Vagina (tissue), 2 donors: Measurements from ENCODE around the gene LRRC27.

Source experiments
- POLR2A ChIP-seq, 2 donors: fragments of 450-650 bp; IDR thresholded peaks; one replicate each; pipeline ENCODE4 v1.6.1; 2017; ENCODE audit warnings: antibody characterized with exemption in 2 of 2, mild to moderate bottlenecking in 2 of 2, moderate library complexity in 2 of 2
- TF ChIP-seq, protein P1 (sequence below), 3 experiments: fragments of 450-650 bp in 2 of 3; fragments of 200-600 bp in 1 of 3; sonication (generic) in 1 of 3; IDR thresholded peaks; one replicate each; pipeline ENCODE4 v1.5.1; 2017 to 2019; ENCODE audit warnings: antibody characterized with exemption in 3 of 3, mild to moderate bottlenecking in 2 of 3, moderate library complexity in 2 of 3

DNA sequence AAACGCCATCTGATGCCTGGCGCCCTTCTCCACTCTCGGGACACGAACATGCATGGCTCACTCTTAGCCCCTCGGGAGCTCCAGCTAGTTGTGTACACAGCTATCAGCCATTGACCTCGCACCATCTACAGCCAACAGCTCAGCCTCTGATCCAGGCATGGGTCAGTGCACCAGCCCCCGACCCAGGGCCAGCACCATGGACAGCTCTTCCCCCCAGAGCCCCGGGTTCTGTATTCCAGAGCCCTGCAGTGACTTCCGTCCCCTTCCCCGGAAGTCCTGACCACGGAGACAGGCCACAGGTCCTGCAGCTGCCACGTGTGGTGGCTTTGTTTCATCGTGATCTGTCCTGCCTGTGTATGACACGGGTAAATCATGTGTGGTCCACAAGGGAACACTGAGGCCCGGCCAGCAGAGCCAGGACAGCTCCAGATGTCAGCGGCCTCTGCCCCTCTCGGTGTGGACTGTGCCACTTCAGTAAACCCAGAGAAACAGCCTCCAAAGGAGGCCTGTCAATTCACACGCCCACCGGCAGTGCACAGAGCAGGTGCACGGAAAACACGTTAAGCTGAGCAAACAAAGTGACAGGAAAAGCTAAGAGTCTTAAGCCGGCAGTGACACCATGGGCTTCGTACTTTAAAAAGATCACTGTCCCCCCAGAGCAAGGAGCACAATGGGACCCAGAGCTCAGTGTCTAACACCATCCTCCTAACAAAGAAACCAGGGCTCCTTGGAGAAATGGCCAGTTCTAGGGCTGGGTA is 37.3 kb upstream of the LRRC27 start:
- TF ChIP-seq, protein P1, sequence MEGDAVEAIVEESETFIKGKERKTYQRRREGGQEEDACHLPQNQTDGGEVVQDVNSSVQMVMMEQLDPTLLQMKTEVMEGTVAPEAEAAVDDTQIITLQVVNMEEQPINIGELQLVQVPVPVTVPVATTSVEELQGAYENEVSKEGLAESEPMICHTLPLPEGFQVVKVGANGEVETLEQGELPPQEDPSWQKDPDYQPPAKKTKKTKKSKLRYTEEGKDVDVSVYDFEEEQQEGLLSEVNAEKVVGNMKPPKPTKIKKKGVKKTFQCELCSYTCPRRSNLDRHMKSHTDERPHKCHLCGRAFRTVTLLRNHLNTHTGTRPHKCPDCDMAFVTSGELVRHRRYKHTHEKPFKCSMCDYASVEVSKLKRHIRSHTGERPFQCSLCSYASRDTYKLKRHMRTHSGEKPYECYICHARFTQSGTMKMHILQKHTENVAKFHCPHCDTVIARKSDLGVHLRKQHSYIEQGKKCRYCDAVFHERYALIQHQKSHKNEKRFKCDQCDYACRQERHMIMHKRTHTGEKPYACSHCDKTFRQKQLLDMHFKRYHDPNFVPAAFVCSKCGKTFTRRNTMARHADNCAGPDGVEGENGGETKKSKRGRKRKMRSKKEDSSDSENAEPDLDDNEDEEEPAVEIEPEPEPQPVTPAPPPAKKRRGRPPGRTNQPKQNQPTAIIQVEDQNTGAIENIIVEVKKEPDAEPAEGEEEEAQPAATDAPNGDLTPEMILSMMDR (IDR thresholded peaks at IDR 0.05) = no peak
- no peak for TF ChIP-seq POLR2A (IDR thresholded peaks at IDR 0.05)
